ENCODE data around the gene HMGCS2. TPM values are rescaled to one million over a fixed set of nuclear protein-coding genes. Genes with fewer than 3 reads are reported as not detected.

Gene HMGCS2
- polyA plus RNA-seq, 1 of the 3 experiments (the other 2 are of a cell fraction): not detected

DNA sequence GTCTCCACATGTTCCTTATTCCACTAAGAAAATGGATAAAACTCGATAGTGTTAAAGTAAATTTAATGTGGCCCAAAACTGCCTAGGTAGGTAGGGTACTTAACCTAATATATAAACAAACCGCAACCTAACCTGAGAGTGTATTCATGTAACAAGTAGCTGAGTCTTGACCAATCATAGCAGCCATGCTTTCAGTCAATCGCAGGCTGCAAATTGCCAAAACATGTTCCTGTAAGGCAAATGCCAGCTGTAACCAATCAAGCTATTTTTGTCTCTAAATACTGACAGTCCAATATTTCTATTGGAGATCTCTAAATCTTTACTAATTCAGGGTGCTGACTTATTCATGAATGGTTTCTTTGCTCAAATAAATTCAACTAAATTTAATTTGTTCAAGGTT is 3.1 kb upstream of the HMGCS2 start:
- no peaks in the 10 kb centered on the region for H3K79me2 ChIP-seq (ENCODE audit: insufficient read depth)
- H3K4me3 ChIP-seq (ENCODE audit: low read depth in 2 of 2, low read length in 1 of 2): no peak overlapping the region
- no peak overlapping the region for H3K9ac ChIP-seq
- no peaks in the 10 kb centered on the region for H3F3A ChIP-seq (replicated peaks; ENCODE audit: insufficient read depth)
- TF ChIP-seq, protein P1, sequence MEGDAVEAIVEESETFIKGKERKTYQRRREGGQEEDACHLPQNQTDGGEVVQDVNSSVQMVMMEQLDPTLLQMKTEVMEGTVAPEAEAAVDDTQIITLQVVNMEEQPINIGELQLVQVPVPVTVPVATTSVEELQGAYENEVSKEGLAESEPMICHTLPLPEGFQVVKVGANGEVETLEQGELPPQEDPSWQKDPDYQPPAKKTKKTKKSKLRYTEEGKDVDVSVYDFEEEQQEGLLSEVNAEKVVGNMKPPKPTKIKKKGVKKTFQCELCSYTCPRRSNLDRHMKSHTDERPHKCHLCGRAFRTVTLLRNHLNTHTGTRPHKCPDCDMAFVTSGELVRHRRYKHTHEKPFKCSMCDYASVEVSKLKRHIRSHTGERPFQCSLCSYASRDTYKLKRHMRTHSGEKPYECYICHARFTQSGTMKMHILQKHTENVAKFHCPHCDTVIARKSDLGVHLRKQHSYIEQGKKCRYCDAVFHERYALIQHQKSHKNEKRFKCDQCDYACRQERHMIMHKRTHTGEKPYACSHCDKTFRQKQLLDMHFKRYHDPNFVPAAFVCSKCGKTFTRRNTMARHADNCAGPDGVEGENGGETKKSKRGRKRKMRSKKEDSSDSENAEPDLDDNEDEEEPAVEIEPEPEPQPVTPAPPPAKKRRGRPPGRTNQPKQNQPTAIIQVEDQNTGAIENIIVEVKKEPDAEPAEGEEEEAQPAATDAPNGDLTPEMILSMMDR (IDR thresholded peaks at IDR 0.05): no peak
- TF ChIP-seq, protein P2, sequence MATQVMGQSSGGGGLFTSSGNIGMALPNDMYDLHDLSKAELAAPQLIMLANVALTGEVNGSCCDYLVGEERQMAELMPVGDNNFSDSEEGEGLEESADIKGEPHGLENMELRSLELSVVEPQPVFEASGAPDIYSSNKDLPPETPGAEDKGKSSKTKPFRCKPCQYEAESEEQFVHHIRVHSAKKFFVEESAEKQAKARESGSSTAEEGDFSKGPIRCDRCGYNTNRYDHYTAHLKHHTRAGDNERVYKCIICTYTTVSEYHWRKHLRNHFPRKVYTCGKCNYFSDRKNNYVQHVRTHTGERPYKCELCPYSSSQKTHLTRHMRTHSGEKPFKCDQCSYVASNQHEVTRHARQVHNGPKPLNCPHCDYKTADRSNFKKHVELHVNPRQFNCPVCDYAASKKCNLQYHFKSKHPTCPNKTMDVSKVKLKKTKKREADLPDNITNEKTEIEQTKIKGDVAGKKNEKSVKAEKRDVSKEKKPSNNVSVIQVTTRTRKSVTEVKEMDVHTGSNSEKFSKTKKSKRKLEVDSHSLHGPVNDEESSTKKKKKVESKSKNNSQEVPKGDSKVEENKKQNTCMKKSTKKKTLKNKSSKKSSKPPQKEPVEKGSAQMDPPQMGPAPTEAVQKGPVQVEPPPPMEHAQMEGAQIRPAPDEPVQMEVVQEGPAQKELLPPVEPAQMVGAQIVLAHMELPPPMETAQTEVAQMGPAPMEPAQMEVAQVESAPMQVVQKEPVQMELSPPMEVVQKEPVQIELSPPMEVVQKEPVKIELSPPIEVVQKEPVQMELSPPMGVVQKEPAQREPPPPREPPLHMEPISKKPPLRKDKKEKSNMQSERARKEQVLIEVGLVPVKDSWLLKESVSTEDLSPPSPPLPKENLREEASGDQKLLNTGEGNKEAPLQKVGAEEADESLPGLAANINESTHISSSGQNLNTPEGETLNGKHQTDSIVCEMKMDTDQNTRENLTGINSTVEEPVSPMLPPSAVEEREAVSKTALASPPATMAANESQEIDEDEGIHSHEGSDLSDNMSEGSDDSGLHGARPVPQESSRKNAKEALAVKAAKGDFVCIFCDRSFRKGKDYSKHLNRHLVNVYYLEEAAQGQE (IDR thresholded peaks at IDR 0.05; ENCODE audit: low read depth, low read length): no peak
- TF ChIP-seq RAD21 (IDR thresholded peaks at IDR 0.05; ENCODE audit: low read length): no peak
- TF ChIP-seq FOXJ3 (CRISPR knock-in tag; IDR thresholded peaks at IDR 0.05): no peak
- no peak for TF ChIP-seq MXI1 (IDR thresholded peaks at IDR 0.05; ENCODE audit: low read depth, low read length)
- TF ChIP-seq, protein P3, sequence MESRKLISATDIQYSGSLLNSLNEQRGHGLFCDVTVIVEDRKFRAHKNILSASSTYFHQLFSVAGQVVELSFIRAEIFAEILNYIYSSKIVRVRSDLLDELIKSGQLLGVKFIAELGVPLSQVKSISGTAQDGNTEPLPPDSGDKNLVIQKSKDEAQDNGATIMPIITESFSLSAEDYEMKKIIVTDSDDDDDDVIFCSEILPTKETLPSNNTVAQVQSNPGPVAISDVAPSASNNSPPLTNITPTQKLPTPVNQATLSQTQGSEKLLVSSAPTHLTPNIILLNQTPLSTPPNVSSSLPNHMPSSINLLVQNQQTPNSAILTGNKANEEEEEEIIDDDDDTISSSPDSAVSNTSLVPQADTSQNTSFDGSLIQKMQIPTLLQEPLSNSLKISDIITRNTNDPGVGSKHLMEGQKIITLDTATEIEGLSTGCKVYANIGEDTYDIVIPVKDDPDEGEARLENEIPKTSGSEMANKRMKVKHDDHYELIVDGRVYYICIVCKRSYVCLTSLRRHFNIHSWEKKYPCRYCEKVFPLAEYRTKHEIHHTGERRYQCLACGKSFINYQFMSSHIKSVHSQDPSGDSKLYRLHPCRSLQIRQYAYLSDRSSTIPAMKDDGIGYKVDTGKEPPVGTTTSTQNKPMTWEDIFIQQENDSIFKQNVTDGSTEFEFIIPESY (IDR thresholded peaks at IDR 0.05; ENCODE audit: borderline replicate concordance, low read depth): no peak
- TF ChIP-seq JUND (IDR thresholded peaks at IDR 0.05): no peak
- TF ChIP-seq FOXM1 (IDR thresholded peaks at IDR 0.05; ENCODE audit: low read depth): no peak
- no peaks in the 10 kb centered on the region for H3K36me3 ChIP-seq (replicated peaks in 1 of 2; ENCODE audit: control insufficient read depth in 1 of 2, insufficient read depth in 2 of 2, low read length in 1 of 2)
- no peaks in the 10 kb centered on the region for H3K27me3 ChIP-seq (ENCODE audit: insufficient read depth)
- ChIA-PET POLR2A (no interaction called here), CTCF (interaction anchor here (1.5 to 4.5 kb wide), 2 partner anchors 27 to 35 kb away, joined by 5 to 22 read pairs; no protein-coding TSS in a partner anchor)
- no peak for DNase-seq
- 52% methylated on average over 3 of the region's 3 CpGs for WGBS (ENCODE audit: low lambda C conversion rate)
- no peaks in the 10 kb centered on the region for H3K9me3 ChIP-seq
- no peaks in the 10 kb centered on the region for H4K20me1 ChIP-seq (ENCODE audit: insufficient read depth)
- H2AFZ ChIP-seq (ENCODE audit: low read depth): no peak overlapping the region
- H3K27ac ChIP-seq (ENCODE audit: low read depth in 2 of 2, low read length in 1 of 2): no peak overlapping the region
- H3K4me2 ChIP-seq: no peak overlapping the region
- H3K4me1 ChIP-seq (ENCODE audit: control insufficient read depth in 1 of 2, insufficient read depth in 2 of 2, low read depth in 1 of 2, low read length in 1 of 2): peaks cover 5 to 17% of the 10 kb centered on the region in 2 experiments; a peak in 2 of 4 replicates
- no peaks in the 10 kb centered on the region for H3K9me2 ChIP-seq

DNA sequence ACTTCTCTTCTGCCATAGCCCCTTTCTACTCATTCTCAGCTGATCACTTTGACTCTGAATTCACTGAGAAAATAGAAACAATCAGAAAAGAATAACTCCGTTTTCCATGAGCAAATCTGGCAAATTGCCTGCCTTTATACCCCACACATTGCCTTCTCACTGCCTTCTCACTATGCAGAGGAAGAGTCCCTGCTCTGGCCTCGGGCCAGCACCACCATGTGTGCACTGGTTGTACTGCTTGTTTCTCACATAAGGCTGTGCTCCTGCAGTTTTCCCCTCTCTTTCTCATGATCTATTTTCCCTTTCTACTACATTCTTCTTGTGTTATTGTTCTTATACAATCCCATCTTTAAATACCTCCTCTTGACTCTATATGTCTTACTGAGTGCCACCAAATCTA is 2.3 kb upstream of the HMGCS2 start:
- Histone ChIP-seq H3F3A (replicated peaks; ENCODE audit: insufficient read depth) (no peaks in the 10 kb centered on the region), H3K4me3 (ENCODE audit: low read depth in 2 of 2, low read length in 1 of 2) (no peak overlapping the region), H3K4me2 (no peak overlapping the region), H3K27ac (ENCODE audit: low read depth in 2 of 2, low read length in 1 of 2) (no peak overlapping the region), H4K20me1 (ENCODE audit: insufficient read depth) (no peaks in the 10 kb centered on the region), H3K27me3 (ENCODE audit: insufficient read depth) (no peaks in the 10 kb centered on the region), H3K9me3 (no peaks in the 10 kb centered on the region), H3K9me2 (no peaks in the 10 kb centered on the region), H3K4me1 (ENCODE audit: control insufficient read depth in 1 of 2, insufficient read depth in 2 of 2, low read depth in 1 of 2, low read length in 1 of 2) (peaks cover 5 to 18% of the 10 kb centered on the region in 2 experiments; a peak in 2 of 4 replicates), H3K79me2 (ENCODE audit: insufficient read depth) (no peaks in the 10 kb centered on the region), H2AFZ (ENCODE audit: low read depth) (no peak overlapping the region), H3K36me3 (replicated peaks in 1 of 2; ENCODE audit: control insufficient read depth in 1 of 2, insufficient read depth in 2 of 2, low read length in 1 of 2) (no peaks in the 10 kb centered on the region), H3K9ac (no peak overlapping the region)
- ChIA-PET POLR2A (no interaction called here), CTCF (interaction anchor here (1.5 to 4.5 kb wide), 2 partner anchors 26 to 36 kb away, joined by 5 to 22 read pairs; no protein-coding TSS in a partner anchor)
- TF ChIP-seq JUND (IDR thresholded peaks at IDR 0.05) (no peak), POLR2AphosphoS5 (IDR thresholded peaks at IDR 0.05; ENCODE audit: low read depth, low read length) (no peak), EP300 (IDR thresholded peaks at IDR 0.05; ENCODE audit: borderline replicate concordance in 1 of 2, low read depth in 1 of 2, low read length in 1 of 2) (no peak), CHD2 (IDR thresholded peaks at IDR 0.05; ENCODE audit: low read length, partially characterized antibody) (no peak)
- TF ChIP-seq, protein P4, sequence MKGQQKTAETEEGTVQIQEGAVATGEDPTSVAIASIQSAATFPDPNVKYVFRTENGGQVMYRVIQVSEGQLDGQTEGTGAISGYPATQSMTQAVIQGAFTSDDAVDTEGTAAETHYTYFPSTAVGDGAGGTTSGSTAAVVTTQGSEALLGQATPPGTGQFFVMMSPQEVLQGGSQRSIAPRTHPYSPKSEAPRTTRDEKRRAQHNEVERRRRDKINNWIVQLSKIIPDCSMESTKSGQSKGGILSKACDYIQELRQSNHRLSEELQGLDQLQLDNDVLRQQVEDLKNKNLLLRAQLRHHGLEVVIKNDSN (IDR thresholded peaks at IDR 0.05; ENCODE audit: borderline replicate concordance, low read depth): no peak
- peak; percentile 29 for DNase-seq
- WGBS (ENCODE audit: low lambda C conversion rate): 28% methylated on average over 2 of the region's 2 CpGs

Measured in SK-N-SH (cell line).